Pons (tissue), 1 donor: ENCODE measurements around the gene KLHL10.
A peak's percentile ranks its signal among the peaks of the same experiment; 100 is the strongest.
"Not testable (repeated sequence)": the region's sequence is repeated elsewhere in the genome, so short reads cannot be mapped to it uniquely, and the experiment has no call there.

Source experiments
- DNase-seq: peaks from one replicate; pipeline ENCODE4 v3.0.0-alpha.2; 2016; ENCODE audit warnings: low spot score

KLHL10 gene

DNA sequence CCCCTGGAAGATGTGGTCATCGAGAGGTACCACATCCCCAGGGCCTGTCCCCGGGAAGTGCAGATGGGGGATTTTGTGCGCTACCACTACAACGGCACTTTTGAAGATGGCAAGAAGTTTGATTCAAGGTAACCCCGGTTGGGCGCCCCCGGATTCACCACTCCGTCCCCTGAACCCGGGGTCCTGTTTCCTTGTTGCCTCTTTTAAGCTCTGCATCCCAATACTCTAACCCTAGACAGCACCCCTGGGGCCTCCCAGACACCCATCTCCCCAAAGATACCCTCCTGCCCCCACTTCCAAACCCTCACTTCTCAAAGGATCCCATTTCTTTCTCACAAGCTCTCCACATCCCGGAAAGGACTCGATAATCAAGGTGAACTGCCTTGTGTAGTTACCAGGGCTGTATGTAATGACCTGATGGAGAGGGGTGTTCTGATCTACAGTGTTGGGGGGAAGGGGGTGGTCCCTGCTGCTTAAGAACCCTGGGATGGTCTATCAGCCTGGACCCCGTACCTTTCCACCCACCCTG lies 24.4 kb upstream of the KLHL10 start:
- no peak for DNase-seq

- DNase-seq, result no peak
Observed at GRCh38 chr17:41813699-41814124, 23.9 kb upstream of the KLHL10 start.

DNA sequence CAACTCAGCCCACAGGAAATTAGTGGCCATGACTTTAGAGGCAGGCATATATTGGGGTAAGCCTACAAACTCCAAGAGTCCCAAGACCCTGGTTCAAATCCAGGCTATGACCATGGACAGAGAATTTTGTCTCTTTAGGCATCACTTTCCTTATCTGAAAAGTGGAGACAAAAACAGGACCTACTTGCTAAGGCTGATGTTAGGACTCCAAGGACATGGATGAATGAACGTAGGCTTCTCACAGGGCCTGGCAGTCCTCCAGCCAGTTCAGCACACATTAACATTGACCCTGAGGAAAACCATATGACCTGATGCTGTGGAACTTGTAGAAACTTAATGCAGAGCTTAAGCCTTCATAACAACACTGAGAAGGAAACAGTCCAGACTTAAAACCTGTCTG lies 23.4 kb upstream of the KLHL10 start:
- no peak for DNase-seq

DNA sequence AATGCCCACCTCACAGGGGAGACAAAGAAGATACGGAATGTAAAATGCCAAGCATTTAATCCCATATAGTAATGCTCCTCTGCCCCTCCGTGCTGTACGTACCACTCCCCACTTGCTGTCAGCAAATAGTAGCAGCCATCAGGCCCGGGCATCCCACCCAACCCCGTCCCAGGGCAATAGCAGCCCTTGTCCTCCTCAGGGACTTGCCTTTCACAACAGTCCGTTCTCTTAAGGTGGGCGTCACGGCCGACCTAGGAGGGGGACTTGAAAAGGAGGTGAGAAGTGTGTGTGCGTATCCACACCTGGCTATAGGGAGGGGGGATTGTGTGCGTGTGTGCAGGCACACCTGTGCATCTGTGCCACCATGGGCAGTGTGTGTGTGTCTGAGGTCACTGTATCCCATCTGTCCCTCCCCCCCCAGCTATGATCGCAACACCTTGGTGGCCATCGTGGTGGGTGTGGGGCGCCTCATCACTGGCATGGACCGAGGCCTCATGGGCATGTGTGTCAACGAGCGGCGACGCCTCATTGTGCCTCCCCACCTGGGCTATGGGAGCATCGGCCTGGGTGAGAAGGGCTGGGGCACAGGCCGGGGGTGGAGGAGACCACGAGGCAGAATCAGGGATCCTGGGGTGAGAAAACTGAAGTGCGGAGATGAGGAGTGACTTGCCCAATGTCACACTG lies 20.8 kb upstream of the KLHL10 start:
- no peak for DNase-seq

GRCh38 chr17:41818024-41818423 lies 19.6 kb upstream of the KLHL10 start:
- no peak for DNase-seq

DNA sequence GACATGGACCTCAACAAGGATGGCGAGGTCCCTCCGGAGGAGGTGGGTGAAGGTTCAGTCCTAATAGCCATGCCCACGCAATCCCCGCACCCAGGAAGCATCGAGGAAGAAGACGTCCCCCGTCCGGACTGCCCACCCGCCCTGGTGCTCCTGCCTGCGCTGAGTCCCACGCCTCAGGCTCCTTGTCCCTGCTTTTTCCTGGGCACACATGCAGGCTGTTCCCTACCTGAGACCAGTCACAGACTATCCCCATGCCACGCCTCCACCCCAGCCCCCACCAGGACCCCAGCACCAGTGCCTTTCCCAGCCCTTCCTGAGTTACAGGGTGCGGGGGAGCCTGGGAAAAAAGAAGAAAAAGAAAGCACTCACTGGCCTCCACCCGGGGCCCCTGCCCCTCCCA lies 15.8 kb upstream of the KLHL10 start:
- DNase-seq, result no peak

GRCh38 chr17:41822216-41823140 lies 15.1 kb upstream of the KLHL10 start:
- DNase-seq, result no peak

- DNase-seq, result no peak
Observed at GRCh38 chr17:41823141-41823524, 14.5 kb upstream of the KLHL10 start.

DNA sequence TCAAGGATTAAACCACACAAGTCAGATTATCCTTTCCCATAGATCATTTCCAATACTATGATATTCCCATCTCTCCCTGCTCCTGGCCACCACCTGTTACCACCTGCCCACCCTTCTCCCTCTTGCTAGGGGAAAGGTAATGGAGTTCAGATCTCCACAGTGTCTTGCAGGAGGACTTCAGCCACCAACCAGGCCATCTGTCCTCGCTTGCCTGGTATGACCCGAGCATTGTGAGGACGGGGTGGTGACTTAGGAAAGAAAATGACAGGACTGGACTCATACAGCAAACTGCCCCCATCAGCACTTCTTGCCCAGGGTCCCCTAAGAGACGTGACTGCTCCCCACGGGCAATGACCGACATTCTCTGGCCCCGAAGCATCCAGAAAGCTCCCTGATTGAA lies 14.0 kb upstream of the KLHL10 start:
- no peak for DNase-seq

GRCh38 chr17:41824086-41824485 lies 13.5 kb upstream of the KLHL10 start:
- no peak for DNase-seq

GRCh38 chr17:41825175-41825845 lies 12.3 kb upstream of the KLHL10 start:
- no peak for DNase-seq

DNA sequence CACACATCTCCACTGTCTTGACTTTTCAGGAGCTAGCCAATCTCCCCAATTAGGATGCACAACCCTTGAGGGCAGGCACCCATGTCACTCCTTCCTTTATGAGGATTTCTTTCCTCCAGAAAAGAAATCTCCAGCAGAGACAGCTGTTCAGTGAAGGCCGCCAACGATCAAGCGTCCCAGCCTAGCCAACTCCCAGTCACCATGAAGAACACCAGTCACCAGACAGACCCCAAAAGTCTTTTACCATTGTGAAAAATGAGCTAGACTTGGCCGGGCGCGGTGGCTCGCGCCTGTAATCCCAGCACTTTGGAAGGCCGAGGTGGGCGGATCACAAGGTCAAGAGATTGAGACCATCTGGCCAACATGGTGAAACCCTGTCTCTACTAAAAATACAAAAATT lies 7.7 kb upstream of the KLHL10 start:
- not testable (repeated sequence) for DNase-seq

DNA sequence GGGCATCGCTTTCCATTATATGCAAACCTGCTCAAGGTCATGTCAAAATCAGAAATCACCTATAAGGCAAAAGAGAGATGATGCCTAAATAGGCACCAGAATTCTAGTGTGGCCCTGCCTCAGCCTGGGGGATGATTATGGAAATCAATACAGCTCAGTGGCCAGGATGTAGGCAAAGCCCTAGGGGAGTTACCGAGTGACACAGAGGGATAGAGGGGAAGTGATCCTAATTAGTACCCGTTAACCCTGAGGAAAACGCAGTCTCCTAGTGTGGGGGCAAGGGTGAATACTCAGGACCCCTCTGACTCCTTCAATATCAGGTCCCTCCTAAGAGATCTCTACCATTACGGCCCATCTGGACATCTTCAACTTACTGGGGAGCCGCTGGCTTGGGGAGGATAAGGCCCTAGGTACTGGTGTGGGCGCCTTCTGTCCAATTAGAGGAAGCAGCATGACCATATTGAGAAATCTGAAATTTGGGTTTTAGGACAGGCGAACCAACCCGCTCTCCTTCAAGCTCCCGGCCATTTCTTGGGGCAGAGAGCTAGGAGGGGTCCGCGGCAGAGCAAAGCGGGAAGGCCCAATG lies 2.3 kb upstream of the KLHL10 start:
- no peak for DNase-seq

- DNase-seq, result peak; percentile 28
Observed at GRCh38 chr17:41835800-41836549, 1.6 kb upstream of the KLHL10 start, which contains the start of gene NT5C3B. TSS of gene NT5C3B (minus strand) at chr17:41836232. CDS start at chr17:41836193, 39 bp downstream.

DNA sequence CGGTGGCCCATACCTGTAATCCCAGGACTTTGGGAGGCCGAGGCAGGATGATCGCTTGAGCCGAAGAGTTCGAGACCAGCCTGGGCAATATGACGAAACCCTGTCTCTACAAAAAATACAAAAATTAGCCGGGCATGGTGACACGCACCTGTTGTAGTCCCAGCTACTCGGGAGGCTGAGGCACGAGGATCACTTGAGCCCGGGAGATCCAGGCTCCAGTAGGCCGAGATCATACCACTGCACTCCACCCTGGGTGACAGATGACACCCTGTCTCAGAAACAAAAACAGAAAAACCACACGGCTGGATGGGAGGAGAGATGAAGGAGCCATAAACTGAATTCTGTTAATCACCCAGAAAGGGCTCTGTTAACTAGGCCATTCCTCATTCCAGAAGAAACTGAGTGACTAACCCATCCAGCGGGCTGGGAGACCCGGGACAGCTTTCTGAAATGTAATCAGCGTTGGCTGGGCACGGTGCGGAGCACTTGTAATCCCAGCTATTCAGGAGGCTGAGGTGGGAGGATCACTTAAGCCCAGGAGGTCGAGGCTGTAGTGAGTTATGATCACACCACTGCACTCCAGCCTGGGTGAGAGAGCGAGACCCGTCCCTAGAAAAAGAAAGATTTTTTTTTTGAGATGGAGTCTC lies 952 bp upstream of the KLHL10 start:
- no peak for DNase-seq

GRCh38 chr17:41839448-41839847 lies 1.8 kb downstream of the KLHL10 start:
- DNase-seq, result not testable (repeated sequence)

DNA sequence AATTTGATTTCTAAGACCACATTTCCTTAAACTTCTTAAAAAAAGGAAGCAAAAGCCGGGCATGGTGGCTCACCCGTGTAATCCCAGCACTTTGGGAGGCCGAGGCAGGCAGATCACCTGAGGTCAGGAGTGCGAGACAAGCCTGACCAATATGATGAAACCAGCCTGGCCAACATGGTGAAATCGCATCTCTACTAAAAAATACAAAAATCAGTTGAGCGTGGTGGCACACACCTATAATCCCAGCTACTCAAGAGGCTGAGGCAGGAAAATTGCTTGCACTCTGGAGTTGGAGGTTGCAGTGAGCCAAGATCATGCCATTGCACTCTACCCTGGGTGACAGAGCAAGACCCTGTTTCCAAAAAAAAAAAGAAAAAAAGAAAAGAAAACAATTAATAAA lies 3.2 kb downstream of the KLHL10 start:
- DNase-seq, result not testable (repeated sequence)

DNA sequence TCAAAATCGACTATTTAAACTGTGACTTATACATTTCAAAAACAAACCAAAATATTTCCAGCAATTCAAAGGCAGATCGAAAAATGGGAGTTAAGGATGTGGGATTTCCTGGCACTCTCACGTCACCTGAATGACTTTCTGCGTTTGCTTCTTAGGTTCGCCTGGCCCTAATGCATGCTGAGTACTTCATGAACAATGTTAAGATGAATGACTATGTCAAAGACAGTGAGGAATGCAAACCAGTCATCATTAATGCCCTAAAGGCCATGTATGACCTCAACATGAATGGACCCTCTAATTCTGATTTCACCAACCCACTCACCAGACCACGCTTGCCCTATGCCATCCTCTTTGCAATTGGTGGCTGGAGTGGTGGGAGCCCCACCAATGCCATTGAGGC lies 7.3 kb downstream of the KLHL10 start:
- no peak for DNase-seq

- no peak for DNase-seq
Observed at GRCh38 chr17:41848788-41849187, 11.2 kb downstream of the KLHL10 start.

DNA sequence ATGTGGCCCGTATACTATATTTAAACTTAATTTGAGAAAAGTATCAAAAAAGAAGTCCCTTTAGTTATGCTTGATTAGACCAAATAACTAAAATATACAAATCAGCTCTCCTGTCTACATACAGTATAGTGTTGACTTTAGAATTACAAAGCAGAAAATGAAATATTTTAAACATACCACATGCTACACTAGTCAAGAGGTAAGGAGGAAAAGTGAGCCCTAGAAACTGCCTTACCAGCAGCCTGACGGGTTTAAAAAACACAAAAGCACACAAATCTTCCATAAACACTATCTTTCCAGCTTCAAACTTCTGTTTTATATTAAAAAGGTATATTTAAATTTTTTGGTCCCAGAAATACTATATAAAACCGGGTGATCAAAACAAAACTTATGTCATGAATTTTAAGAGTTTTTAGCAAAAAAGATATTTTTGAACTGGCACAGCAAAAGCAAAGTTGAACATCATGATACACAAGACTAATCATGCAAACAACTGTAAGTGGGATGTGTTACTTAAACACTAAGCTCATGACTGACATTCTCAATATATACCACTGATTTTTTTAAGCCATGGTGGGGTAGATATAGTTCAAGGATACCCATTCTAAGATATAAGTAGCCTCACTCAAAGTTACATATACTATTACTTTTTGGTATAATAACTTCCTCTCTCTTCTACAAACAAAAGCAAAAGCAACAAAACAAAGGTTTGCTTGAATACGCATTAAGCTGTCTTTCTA lies 11.8 kb downstream of the KLHL10 start:
- no peak for DNase-seq
